Measurements from ENCODE around the gene MAGOH. TPM values are rescaled to one million over a fixed set of nuclear protein-coding genes. Genes with fewer than 3 reads are reported as not detected.
"Not testable (repeated sequence)": the region's sequence is repeated elsewhere in the genome, so short reads cannot be mapped to it uniquely, and the experiment has no call there.

MAGOH gene
- total RNA-seq, 1 donor from 2014 or later = 35.7 TPM

DNA sequence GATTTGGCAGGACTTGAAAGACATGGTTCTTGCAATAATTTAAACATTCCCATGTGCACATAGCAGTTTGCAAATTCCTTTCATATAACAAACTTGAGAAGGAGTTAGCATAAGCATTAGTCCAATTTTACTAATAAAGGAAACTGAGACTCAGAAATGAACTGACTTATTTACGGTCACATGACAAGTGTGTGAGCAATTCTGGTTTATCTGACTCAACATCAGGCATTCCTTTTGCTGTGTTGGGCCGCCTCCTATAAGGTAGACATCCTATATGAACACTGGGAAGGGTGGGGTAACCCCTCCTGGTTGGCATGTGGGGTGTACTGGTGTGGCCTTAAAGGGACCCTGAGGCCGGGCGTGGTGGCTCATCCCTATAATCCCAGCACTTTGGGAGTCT is 50.2 kb downstream of the MAGOH start:
- Histone ChIP-seq H3K4me1 (ENCODE audit: insufficient read depth, low read length) (peaks cover 4% of the 10 kb centered on the region), H3K36me3 (ENCODE audit: insufficient read depth, low read length) (no peaks in the 10 kb centered on the region), H3K79me2 (ENCODE audit: insufficient read depth, low read length) (no peaks in the 10 kb centered on the region), H3K4me2 (ENCODE audit: low read length) (no peak overlapping the region), H4K20me1 (ENCODE audit: insufficient read depth, low read length) (no peaks in the 10 kb centered on the region), H3K4me3 (ENCODE audit: insufficient read depth, low read depth, low read length) (no peak overlapping the region), H3K27ac (ENCODE audit: low read depth, low read length) (no peak overlapping the region), H3K9ac (ENCODE audit: low read length) (no peak overlapping the region), H2AFZ (ENCODE audit: low read depth, low read length) (no peak overlapping the region), H3K9me3 (ENCODE audit: insufficient read depth, low read depth, low read length) (no peaks in the 10 kb centered on the region), H3K27me3 (ENCODE audit: insufficient read depth, low read length) (no peaks in the 10 kb centered on the region)
- FAIRE-seq (peak; percentile 13), DNase-seq (ENCODE audit: low read depth) (peak; percentile 26)
- H3K27me3 Mint-ChIP-seq (ENCODE audit: low read depth, unreplicated experiment) = peaks cover 5% of the 10 kb centered on the region
- H3K27ac Mint-ChIP-seq (ENCODE audit: unreplicated experiment) = no peak overlapping the region
- no peak overlapping the region for H3K4me3 Mint-ChIP-seq (ENCODE audit: unreplicated experiment)
- TF ChIP-seq, protein P1, sequence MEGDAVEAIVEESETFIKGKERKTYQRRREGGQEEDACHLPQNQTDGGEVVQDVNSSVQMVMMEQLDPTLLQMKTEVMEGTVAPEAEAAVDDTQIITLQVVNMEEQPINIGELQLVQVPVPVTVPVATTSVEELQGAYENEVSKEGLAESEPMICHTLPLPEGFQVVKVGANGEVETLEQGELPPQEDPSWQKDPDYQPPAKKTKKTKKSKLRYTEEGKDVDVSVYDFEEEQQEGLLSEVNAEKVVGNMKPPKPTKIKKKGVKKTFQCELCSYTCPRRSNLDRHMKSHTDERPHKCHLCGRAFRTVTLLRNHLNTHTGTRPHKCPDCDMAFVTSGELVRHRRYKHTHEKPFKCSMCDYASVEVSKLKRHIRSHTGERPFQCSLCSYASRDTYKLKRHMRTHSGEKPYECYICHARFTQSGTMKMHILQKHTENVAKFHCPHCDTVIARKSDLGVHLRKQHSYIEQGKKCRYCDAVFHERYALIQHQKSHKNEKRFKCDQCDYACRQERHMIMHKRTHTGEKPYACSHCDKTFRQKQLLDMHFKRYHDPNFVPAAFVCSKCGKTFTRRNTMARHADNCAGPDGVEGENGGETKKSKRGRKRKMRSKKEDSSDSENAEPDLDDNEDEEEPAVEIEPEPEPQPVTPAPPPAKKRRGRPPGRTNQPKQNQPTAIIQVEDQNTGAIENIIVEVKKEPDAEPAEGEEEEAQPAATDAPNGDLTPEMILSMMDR (IDR thresholded peaks at IDR 0.05; ENCODE audit: insufficient read depth, low read depth, low read length) = no peak
- H3K36me3 Mint-ChIP-seq (ENCODE audit: low read depth, unreplicated experiment) = no peaks in the 10 kb centered on the region
- no peaks in the 10 kb centered on the region for H3K9me3 Mint-ChIP-seq (ENCODE audit: unreplicated experiment)
- H3K4me1 Mint-ChIP-seq (ENCODE audit: low read depth, unreplicated experiment) = peaks cover 2% of the 10 kb centered on the region

DNA sequence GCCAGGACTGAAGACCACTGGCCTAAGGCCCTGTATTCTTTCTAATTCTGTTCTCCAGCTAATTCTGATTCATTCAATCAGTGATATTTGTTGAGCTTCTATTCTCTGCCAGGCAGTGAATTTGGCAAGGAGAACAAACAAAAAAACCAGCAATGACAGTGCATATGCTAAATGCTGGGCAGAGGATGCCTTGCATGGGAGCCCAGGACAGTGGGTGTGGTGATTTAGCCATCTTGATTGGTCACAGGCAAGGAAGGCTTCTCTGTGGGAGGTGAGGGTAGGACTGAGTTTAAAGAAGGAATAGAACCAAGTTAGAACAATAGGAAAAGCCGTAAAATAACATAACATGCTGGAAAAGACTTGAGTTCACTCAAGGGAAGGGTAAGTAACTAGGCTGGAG is 50.9 kb downstream of the MAGOH start:
- Mint-ChIP-seq H3K4me3 (ENCODE audit: unreplicated experiment) (no peak overlapping the region), H3K36me3 (ENCODE audit: low read depth, unreplicated experiment) (no peaks in the 10 kb centered on the region), H3K9me3 (ENCODE audit: unreplicated experiment) (no peaks in the 10 kb centered on the region), H3K4me1 (ENCODE audit: low read depth, unreplicated experiment) (peaks cover 2% of the 10 kb centered on the region), H3K27ac (ENCODE audit: unreplicated experiment) (no peak overlapping the region), H3K27me3 (ENCODE audit: low read depth, unreplicated experiment) (peaks cover 5% of the 10 kb centered on the region)
- no peaks in the 10 kb centered on the region for H3K27me3 ChIP-seq (ENCODE audit: insufficient read depth, low read length)
- no peak overlapping the region for H3K4me2 ChIP-seq (ENCODE audit: low read length)
- H3K79me2 ChIP-seq (ENCODE audit: insufficient read depth, low read length) = no peaks in the 10 kb centered on the region
- DNase-seq (ENCODE audit: low read depth) = no peak
- H3K9ac ChIP-seq (ENCODE audit: low read length) = no peak overlapping the region
- no peak overlapping the region for H3K27ac ChIP-seq (ENCODE audit: low read depth, low read length)
- no peaks in the 10 kb centered on the region for H4K20me1 ChIP-seq (ENCODE audit: insufficient read depth, low read length)
- TF ChIP-seq, protein P1 (IDR thresholded peaks at IDR 0.05; ENCODE audit: insufficient read depth, low read depth, low read length) = no peak
- TF ChIP-seq EZH2 (IDR thresholded peaks at IDR 0.05; ENCODE audit: insufficient read depth, low read length) = no peak
- H3K4me1 ChIP-seq (ENCODE audit: insufficient read depth, low read length) = peaks cover 5% of the 10 kb centered on the region
- no peak overlapping the region for H3K4me3 ChIP-seq (ENCODE audit: insufficient read depth, low read depth, low read length)
- no peak overlapping the region for H2AFZ ChIP-seq (ENCODE audit: low read depth, low read length)
- no peak for FAIRE-seq
- no peaks in the 10 kb centered on the region for H3K9me3 ChIP-seq (ENCODE audit: insufficient read depth, low read depth, low read length)
- H3K36me3 ChIP-seq (ENCODE audit: insufficient read depth, low read length) = no peaks in the 10 kb centered on the region

DNA sequence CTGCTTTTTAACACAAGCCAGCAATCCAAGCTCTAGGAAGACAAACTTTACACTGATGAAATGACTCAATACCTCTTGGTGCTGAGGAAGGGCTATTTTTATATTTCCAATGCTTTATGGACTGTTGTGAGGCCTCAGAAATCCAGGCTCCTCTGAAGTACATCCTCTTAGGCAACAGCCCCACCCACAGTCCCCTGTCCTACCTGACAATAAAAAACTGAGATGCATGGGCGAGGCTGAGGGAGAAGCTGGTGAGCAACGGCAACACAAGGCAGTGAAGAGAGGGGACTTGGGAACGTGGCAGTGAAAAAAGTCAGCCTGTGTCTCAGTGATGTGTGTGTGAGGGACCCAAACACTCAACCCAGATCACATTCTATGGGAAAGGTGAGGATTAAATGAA is 51.8 kb downstream of the MAGOH start:
- Histone ChIP-seq H3K27ac (ENCODE audit: low read depth, low read length) (no peak overlapping the region), H3K4me3 (ENCODE audit: insufficient read depth, low read depth, low read length) (no peak overlapping the region), H3K9me3 (ENCODE audit: insufficient read depth, low read depth, low read length) (no peaks in the 10 kb centered on the region), H3K27me3 (ENCODE audit: insufficient read depth, low read length) (no peaks in the 10 kb centered on the region), H2AFZ (ENCODE audit: low read depth, low read length) (no peak overlapping the region), H3K9ac (ENCODE audit: low read length) (no peak overlapping the region), H3K79me2 (ENCODE audit: insufficient read depth, low read length) (no peaks in the 10 kb centered on the region), H3K4me2 (ENCODE audit: low read length) (no peak overlapping the region), H4K20me1 (ENCODE audit: insufficient read depth, low read length) (no peaks in the 10 kb centered on the region), H3K4me1 (ENCODE audit: insufficient read depth, low read length) (peaks cover 11% of the 10 kb centered on the region), H3K36me3 (ENCODE audit: insufficient read depth, low read length) (no peaks in the 10 kb centered on the region)
- no peak for FAIRE-seq
- no peak for DNase-seq (ENCODE audit: low read depth)
- H3K36me3 Mint-ChIP-seq (ENCODE audit: low read depth, unreplicated experiment) = no peaks in the 10 kb centered on the region
- no peaks in the 10 kb centered on the region for H3K9me3 Mint-ChIP-seq (ENCODE audit: unreplicated experiment)
- TF ChIP-seq, protein P1 (IDR thresholded peaks at IDR 0.05; ENCODE audit: insufficient read depth, low read depth, low read length) = no peak
- no peak for TF ChIP-seq EZH2 (IDR thresholded peaks at IDR 0.05; ENCODE audit: insufficient read depth, low read length)
- peaks cover 2% of the 10 kb centered on the region for H3K4me1 Mint-ChIP-seq (ENCODE audit: low read depth, unreplicated experiment)
- no peak overlapping the region for H3K27ac Mint-ChIP-seq (ENCODE audit: unreplicated experiment)
- peaks cover 5% of the 10 kb centered on the region for H3K27me3 Mint-ChIP-seq (ENCODE audit: low read depth, unreplicated experiment)
- no peak overlapping the region for H3K4me3 Mint-ChIP-seq (ENCODE audit: unreplicated experiment)

DNA sequence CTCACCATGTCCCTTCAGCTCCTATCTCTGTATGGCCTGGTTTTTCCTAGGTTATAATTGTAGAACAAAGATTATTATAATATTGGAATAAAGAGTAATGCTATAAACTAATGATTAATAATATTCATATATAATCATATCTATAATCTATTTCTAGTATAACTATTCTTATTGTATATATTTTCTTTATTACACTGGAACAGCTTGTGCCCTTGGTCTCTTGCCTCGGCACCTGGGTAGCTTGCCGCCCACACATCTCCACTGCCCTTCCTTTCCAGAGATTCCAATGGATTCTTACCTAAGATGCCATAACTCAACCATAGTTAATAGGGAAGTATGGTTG is 52.4 kb downstream of the MAGOH start:
- FAIRE-seq; H3K4me3 Mint-ChIP-seq (ENCODE audit: unreplicated experiment); H3K79me2 ChIP-seq (ENCODE audit: insufficient read depth, low read length); DNase-seq (ENCODE audit: low read depth); H3K27me3 Mint-ChIP-seq (ENCODE audit: low read depth, unreplicated experiment); H3K9me3 Mint-ChIP-seq (ENCODE audit: unreplicated experiment); H3K36me3 ChIP-seq (ENCODE audit: insufficient read depth, low read length); H4K20me1 ChIP-seq (ENCODE audit: insufficient read depth, low read length); H3K4me2 ChIP-seq (ENCODE audit: low read length); H3K36me3 Mint-ChIP-seq (ENCODE audit: low read depth, unreplicated experiment); H3K4me1 Mint-ChIP-seq (ENCODE audit: low read depth, unreplicated experiment); H3K27me3 ChIP-seq (ENCODE audit: insufficient read depth, low read length); H3K27ac ChIP-seq (ENCODE audit: low read depth, low read length); H3K9ac ChIP-seq (ENCODE audit: low read length); H3K27ac Mint-ChIP-seq (ENCODE audit: unreplicated experiment); H3K4me3 ChIP-seq (ENCODE audit: insufficient read depth, low read depth, low read length); H2AFZ ChIP-seq (ENCODE audit: low read depth, low read length); H3K9me3 ChIP-seq (ENCODE audit: insufficient read depth, low read depth, low read length): not testable (repeated sequence)
- peaks cover 11% of the 10 kb centered on the region for H3K4me1 ChIP-seq (ENCODE audit: insufficient read depth, low read length)

Measured in astrocyte (in vitro differentiated cells and primary cell).